K562 (cell line): ENCODE data around the gene SVIL. TPM values are rescaled to one million over a fixed set of nuclear protein-coding genes. Genes with fewer than 3 reads are reported as not detected.

Experiments used
- ATAC-seq: fragments of 200-7000 bp; cut with Tn5 transposase; 3 replicates; pipeline ENCODE4 v1.9.1; 2020; ENCODE audit warnings: moderate library complexity
- BruUV-seq: library from RNA; stranded (reverse); fragments of 400-500 nt; replicated peaks from 2 replicates; lab custom pipeline; 2021; lab: Mats Ljungman, UMichigan
- CTCF ChIA-PET: fragments of 300-600 bp; formaldehyde crosslinking; extraction: SDS; loops from one replicate; lab custom pipeline; 2021; ENCODE audit warnings: low intra/inter-chr PET ratio; lab: Yijun Ruan, JAX
- POLR2A ChIA-PET: fragments of 300-600, 350-650 bp; sonication (Branson Sonifier 250); formaldehyde crosslinking; extraction: SDS; loops from one replicate; lab custom pipeline; 2021; ENCODE audit warnings: antibody characterized with exemption, inconsistent platforms; lab: Yijun Ruan, JAX
- DNase-seq, 4 experiments: peaks; one replicate each; pipeline versions ENCODE4 v3.0.0 to v3.0.0-alpha.2; 2011 to 2018; ENCODE audit warnings: low spot score in 3 of 4, mixed read lengths in 3 of 4; ENCODE audit errors: extremely low read depth in 1 of 4
- FAIRE-seq: peaks from 2 replicates; lab custom pipeline; 2011; peaks lifted over from hg19 to GRCh38; lab: Jason Lieb, UNC
- H2AFZ ChIP-seq: 2 replicates; pipeline ENCODE4 v1.6.0; 2011; ENCODE audit warnings: low read depth, low read length, control low read depth, inconsistent platforms
- H3K27ac ChIP-seq: fragments of 200-600 bp; 3 replicates; pipeline ENCODE4 v1.8.0; 2011; ENCODE audit warnings: low read depth, mild to moderate bottlenecking, control low read depth, inconsistent platforms, low read length, moderate library complexity, mixed read lengths; ENCODE audit errors: extremely low read depth
- H3K27me3 ChIP-seq, 2 experiments: fragments of 300-600 bp in 1 of 2; 2 replicates in 1 of 2; 3 replicates in 1 of 2; pipeline versions ENCODE4 v1.6.0 to v1.8.0; 2011; ENCODE audit warnings: inconsistent platforms in 2 of 2, low read length in 2 of 2, mild to moderate bottlenecking in 1 of 2, mixed read lengths in 1 of 2, moderate library complexity in 1 of 2; ENCODE audit not compliant: control insufficient read depth in 2 of 2, insufficient read depth in 2 of 2
- H3K36me3 ChIP-seq: fragments of 300-600 bp; 3 replicates; pipeline ENCODE4 v1.8.0; 2011; ENCODE audit warnings: mild to moderate bottlenecking, low read length, inconsistent platforms; ENCODE audit not compliant: control insufficient read depth, insufficient read depth
- H3K4me1 ChIP-seq, 2 experiments: fragments of 200-600 bp in 1 of 2; replicated peaks in 1 of 2; 2 replicates in 1 of 2; 3 replicates in 1 of 2; pipeline versions ENCODE4 v1.5.1 to v1.8.0; 2011; ENCODE audit warnings: inconsistent platforms in 2 of 2, low read length in 2 of 2, mild to moderate bottlenecking in 1 of 2, mixed read lengths in 1 of 2, moderate library complexity in 1 of 2; ENCODE audit not compliant: control insufficient read depth in 2 of 2, insufficient read depth in 2 of 2
- H3K4me2 ChIP-seq: 2 replicates; pipeline ENCODE4 v1.6.1; 2011; ENCODE audit warnings: low read length, control low read depth, inconsistent platforms, mixed read lengths; ENCODE audit not compliant: insufficient read depth
- H3K4me3 ChIP-seq: fragments of 200-600 bp; sonication (generic), shearing (Covaris generic); 2 replicates; pipeline ENCODE4 v1.5.1; 2016; ENCODE audit warnings: control low read depth, inconsistent platforms
- H3K79me2 ChIP-seq: fragments of 200-600 bp; 3 replicates; pipeline ENCODE4 v1.8.0; 2011; ENCODE audit warnings: low read length, inconsistent platforms; ENCODE audit not compliant: control insufficient read depth, insufficient read depth
- H3K9ac ChIP-seq, 2 experiments: 2 replicates each; pipeline versions ENCODE4 v1.6.0 to v1.6.1; 2011; ENCODE audit warnings: low read depth in 2 of 2, low read length in 2 of 2, control low read depth in 1 of 2, inconsistent platforms in 1 of 2, mild to moderate bottlenecking in 1 of 2, mixed read lengths in 1 of 2; ENCODE audit not compliant: insufficient read depth in 1 of 2
- H3K9me1 ChIP-seq: one replicate; pipeline ENCODE4 v1.6.0; 2011; ENCODE audit warnings: inconsistent platforms, mild to moderate bottlenecking, low read length, moderate library complexity; ENCODE audit not compliant: control insufficient read depth, insufficient read depth
- H3K9me3 ChIP-seq: replicated peaks from 2 replicates; pipeline ENCODE4 v1.5.1; 2011; ENCODE audit warnings: low read depth, low read length, inconsistent platforms; ENCODE audit not compliant: control insufficient read depth, insufficient read depth
- H4K20me1 ChIP-seq: replicated peaks from 2 replicates; pipeline ENCODE4 v1.6.1; 2011; ENCODE audit warnings: low read length, inconsistent platforms, mixed read lengths; ENCODE audit not compliant: control insufficient read depth, insufficient read depth
- BDP1 ChIP-seq: IDR thresholded peaks from 3 replicates; pipeline ENCODE4 v1.6.1; 2011; ENCODE audit not compliant: insufficient read length, insufficient read depth
- CHD1 ChIP-seq: fragments of 200-600 bp; sonication (generic); IDR thresholded peaks from one replicate; pipeline ENCODE4 v1.6.1; 2012; ENCODE audit warnings: mild to moderate bottlenecking, moderate library complexity, low read length, inconsistent platforms
- CHD4 ChIP-seq: fragments of 200-600 bp; sonication (generic); IDR thresholded peaks from 3 replicates; pipeline ENCODE4 v1.6.1; 2012; ENCODE audit warnings: low read depth, mild to moderate bottlenecking, mixed read lengths, low read length, inconsistent platforms; ENCODE audit not compliant: insufficient read depth, insufficient replicate concordance, poor library complexity, severe bottlenecking
- CREBBP ChIP-seq: IDR thresholded peaks from one replicate; pipeline ENCODE4 v1.6.1; 2012; ENCODE audit warnings: low read depth, mild to moderate bottlenecking, control low read depth, inconsistent platforms, low read length
- CXXC5 ChIP-seq: fragments of 250-450 bp; sonication (Bioruptor Pico); IDR thresholded peaks from 2 replicates; pipeline ENCODE4 v1.8.0; 2022; ENCODE audit warnings: inconsistent platforms, mild to moderate bottlenecking, moderate library complexity
- NR3C1 ChIP-seq: sonication (generic); formaldehyde crosslinking; IDR thresholded peaks from 2 replicates; pipeline ENCODE4 v1.8.1; 2022; ENCODE audit warnings: missing genetic modification reagents
- PHB ChIP-seq: fragments of 250-450 bp; sonication (Bioruptor Pico); IDR thresholded peaks from 2 replicates; pipeline ENCODE4 v1.5.0; 2021
- PHF8 ChIP-seq: fragments of 200-600 bp; sonication (generic); IDR thresholded peaks from 2 replicates; pipeline ENCODE4 v1.6.1; 2012; ENCODE audit warnings: mixed run types, mild to moderate bottlenecking, inconsistent platforms, low read length, moderate library complexity, borderline replicate concordance
- TFAM ChIP-seq: fragments of 250-450 bp; sonication (Bioruptor Pico); conservative IDR thresholded peaks from 2 replicates; pipeline ENCODE4 v1.5.0; 2021; ENCODE audit warnings: mild to moderate bottlenecking, moderate library complexity
- XRCC3 ChIP-seq: fragments of 450-650 bp; IDR thresholded peaks from 2 replicates; pipeline ENCODE4 v1.6.1; 2017; ENCODE audit warnings: mild to moderate bottlenecking, moderate library complexity
- ZC3H11A ChIP-seq: IDR thresholded peaks from 2 replicates; pipeline ENCODE4 v1.6.1; 2012; ENCODE audit warnings: low read depth, low read length, improper control_type of control experiment
- ZNF57 ChIP-seq: fragments of 450-650 bp; formaldehyde crosslinking; IDR thresholded peaks from 2 replicates; pipeline ENCODE4 v1.4.0; 2020; ENCODE audit warnings: mild to moderate bottlenecking, moderate library complexity
- WGBS: fragments of 100-300 bp; shearing (Covaris generic); methylation state at CpG from one replicate; pipeline ENCODE4 v1.1.6; 2016; ENCODE audit warnings: low coverage, mixed read lengths; ENCODE audit not compliant: insufficient coverage; ENCODE audit errors: missing lambda C conversion rate; 5-methylcytosine and 5-hydroxymethylcytosine counted together
- in situ Hi-C: fragments of 300-500 bp; cut with MboI; formaldehyde crosslinking; loops from 4 replicates; pipeline ENCODE4 v1.15.0; 2018; ENCODE audit warnings: inconsistent platforms, mixed read lengths
- intact Hi-C: fragments of 100-400 bp; cut with micrococcal nuclease; formaldehyde crosslinking; loops from 2 replicates; pipeline ENCODE4 v1.14.2; 2022
- polyA plus RNA-seq, 8 experiments: library from polyadenylated mRNA; depleted of rRNA in 4 of 8; stranded (reverse) in 5 of 8; unstranded in 3 of 8; fragments of >200 nt; fragmentation: Nextera tagmentation in 2 of 8; fragmentation: Illumina TruSeq in 1 of 8; extraction: Ambion mirVana in 2 of 8; extraction: Trizol in 1 of 8; gene quantifications; 2 replicates each; pipeline versions ENCODE4 v1.2.1 to v1.2.3, GENCODE V29; 2011 to 2014; ENCODE audit warnings: inconsistent platforms in 1 of 8, missing spikeins in 1 of 8
- total RNA-seq, 7 experiments: library from RNA; depleted of rRNA in 6 of 7; stranded (reverse); fragments of >200 nt in 6 of 7; fragmentation: Illumina TruSeq in 2 of 7; extraction: Trizol in 2 of 7; gene quantifications; 2 replicates each; pipeline versions ENCODE4 v1.2.1 to v1.2.3, GENCODE V29; 2011 to 2021; ENCODE audit warnings: low replicate concordance in 1 of 7
- TF ChIP-seq, protein P1 (sequence below): fragments of 250-450 bp; sonication (Bioruptor Pico); IDR thresholded peaks from 2 replicates; pipeline ENCODE4 v1.8.0; 2022; ENCODE audit warnings: moderate library complexity, mild to moderate bottlenecking, inconsistent platforms
- TF ChIP-seq, protein P2 (sequence below): fragments of 250-450 bp; sonication (Bioruptor Pico); IDR thresholded peaks from 2 replicates; pipeline ENCODE4 v1.8.0; 2021; ENCODE audit warnings: moderate library complexity, mild to moderate bottlenecking, inconsistent platforms
- TF ChIP-seq, protein P3 (sequence below): sonication (generic); formaldehyde crosslinking; IDR thresholded peaks from 2 replicates; pipeline ENCODE4 v1.8.1; 2022; ENCODE audit warnings: missing genetic modification reagents
- TF ChIP-seq, protein P4 (sequence below): fragments of 250-450 bp; sonication (Bioruptor Pico); IDR thresholded peaks from 2 replicates; pipeline ENCODE4 v1.5.1; 2021; ENCODE audit warnings: mild to moderate bottlenecking

Gene SVIL
- total and polyA plus RNA-seq, 9 of the 15 experiments (the other 6 are each of a cell fraction or from before 2014, with no cell fraction given) = under 0.01 to 0.18 (median 0.05) TPM; not detected in 3

DNA sequence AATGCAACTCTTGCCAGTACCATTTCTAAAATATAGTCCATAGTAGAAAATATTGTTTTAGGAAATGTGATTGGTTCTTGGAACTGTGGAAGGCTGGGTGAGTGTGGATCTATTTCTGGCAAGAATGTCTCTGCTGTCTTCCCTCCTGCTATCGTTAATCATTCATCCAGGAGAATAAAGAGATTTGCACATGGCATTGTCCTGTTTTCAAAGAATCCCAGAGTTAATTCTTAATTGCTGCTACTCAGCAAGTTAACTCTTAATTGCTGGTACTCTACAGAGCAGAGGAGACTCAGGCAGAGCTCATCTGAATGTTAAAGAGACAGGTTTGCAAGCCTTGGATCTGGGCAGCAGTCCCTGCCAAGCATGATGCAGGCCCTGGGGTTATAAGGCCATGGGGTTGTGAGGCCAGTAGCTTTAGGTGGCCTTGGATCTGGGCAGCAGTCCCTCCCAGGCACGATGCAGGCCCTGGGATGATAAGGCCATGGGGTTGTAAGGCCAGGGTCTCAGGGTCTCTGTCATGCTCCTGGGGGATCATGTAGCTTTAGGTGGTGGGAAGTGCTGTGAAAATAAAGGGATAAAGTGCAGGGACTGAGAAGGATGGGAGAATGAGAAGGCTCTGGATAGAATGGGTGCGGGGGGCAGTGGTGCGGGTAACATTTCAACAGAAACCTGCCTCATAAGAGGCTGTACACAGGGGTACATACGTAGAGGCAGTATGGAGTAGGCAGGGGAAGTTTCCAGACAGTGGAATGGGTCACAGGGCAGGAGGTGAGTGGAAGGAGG, 162.3 kb downstream of the SVIL start:
- in situ Hi-C loops = no loop called here
- POLR2A ChIA-PET = interaction anchor here (0.6 to 0.8 kb wide), 2 partner anchors 10 to 12 kb away, joined by 3 to 5 read pairs; no protein-coding TSS in a partner anchor
- BruUV-seq = no TSS peak
- CTCF ChIA-PET = no interaction called here
- 34% methylated on average over 5 of the region's 5 CpGs for WGBS
- FAIRE-seq (no peak), ATAC-seq (no peak), DNase-seq (no peak)
- Histone ChIP-seq H3K27ac (no peak overlapping the region), H3K36me3 (no peaks in the 10 kb centered on the region), H3K4me1 (peaks cover 12 to 16% of the 10 kb centered on the region in 2 experiments; a peak in 4 of 5 replicates), H4K20me1 (no peaks in the 10 kb centered on the region), H3K9me1 (no peaks in the 10 kb centered on the region), H3K4me3 (no peak overlapping the region), H3K9ac (no peak overlapping the region), H3K27me3 (peaks cover 0 to 8% of the 10 kb centered on the region in 2 experiments; a peak in 2 of 5 replicates), H2AFZ (no peak overlapping the region), H3K4me2 (no peak overlapping the region), H3K9me3 (no peaks in the 10 kb centered on the region), H3K79me2 (no peaks in the 10 kb centered on the region)
- intact Hi-C loops = no loop called here
- TF ChIP-seq CREBBP = no peak
- no peak for TF ChIP-seq TFAM (CRISPR knock-in tag)
- TF ChIP-seq CHD1 = no peak
- TF ChIP-seq PHB (CRISPR knock-in tag) = no peak
- TF ChIP-seq, protein P1, sequence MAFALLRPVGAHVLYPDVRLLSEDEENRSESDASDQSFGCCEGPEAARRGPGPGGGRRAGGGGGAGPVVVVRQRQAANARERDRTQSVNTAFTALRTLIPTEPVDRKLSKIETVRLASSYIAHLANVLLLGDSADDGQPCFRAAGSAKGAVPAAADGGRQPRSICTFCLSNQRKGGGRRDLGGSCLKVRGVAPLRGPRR (CRISPR knock-in tag) = no peak
- TF ChIP-seq, protein P2, sequence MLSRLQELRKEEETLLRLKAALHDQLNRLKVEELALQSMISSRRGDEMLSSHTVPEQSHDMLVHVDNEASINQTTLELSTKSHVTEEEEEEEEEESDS (CRISPR knock-in tag) = no peak
- TF ChIP-seq, protein P3, sequence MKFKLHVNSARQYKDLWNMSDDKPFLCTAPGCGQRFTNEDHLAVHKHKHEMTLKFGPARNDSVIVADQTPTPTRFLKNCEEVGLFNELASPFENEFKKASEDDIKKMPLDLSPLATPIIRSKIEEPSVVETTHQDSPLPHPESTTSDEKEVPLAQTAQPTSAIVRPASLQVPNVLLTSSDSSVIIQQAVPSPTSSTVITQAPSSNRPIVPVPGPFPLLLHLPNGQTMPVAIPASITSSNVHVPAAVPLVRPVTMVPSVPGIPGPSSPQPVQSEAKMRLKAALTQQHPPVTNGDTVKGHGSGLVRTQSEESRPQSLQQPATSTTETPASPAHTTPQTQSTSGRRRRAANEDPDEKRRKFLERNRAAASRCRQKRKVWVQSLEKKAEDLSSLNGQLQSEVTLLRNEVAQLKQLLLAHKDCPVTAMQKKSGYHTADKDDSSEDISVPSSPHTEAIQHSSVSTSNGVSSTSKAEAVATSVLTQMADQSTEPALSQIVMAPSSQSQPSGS (CRISPR knock-in tag) = no peak
- TF ChIP-seq XRCC3 = no peak
- TF ChIP-seq ZNF57 (CRISPR knock-in tag) = no peak
- no peak for TF ChIP-seq CXXC5 (CRISPR knock-in tag)
- TF ChIP-seq, protein P4, sequence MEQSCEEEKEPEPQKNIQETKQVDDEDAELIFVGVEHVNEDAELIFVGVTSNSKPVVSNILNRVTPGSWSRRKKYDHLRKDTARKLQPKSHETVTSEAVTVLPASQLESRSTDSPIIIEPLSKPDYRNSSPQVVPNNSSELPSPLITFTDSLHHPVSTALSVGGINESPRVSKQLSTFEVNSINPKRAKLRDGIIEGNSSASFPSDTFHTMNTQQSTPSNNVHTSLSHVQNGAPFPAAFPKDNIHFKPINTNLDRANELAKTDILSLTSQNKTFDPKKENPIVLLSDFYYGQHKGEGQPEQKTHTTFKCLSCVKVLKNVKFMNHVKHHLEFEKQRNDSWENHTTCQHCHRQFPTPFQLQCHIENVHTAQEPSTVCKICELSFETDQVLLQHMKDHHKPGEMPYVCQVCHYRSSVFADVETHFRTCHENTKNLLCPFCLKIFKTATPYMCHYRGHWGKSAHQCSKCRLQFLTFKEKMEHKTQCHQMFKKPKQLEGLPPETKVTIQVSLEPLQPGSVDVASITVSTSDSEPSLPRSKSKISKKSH (CRISPR knock-in tag) = no peak
- TF ChIP-seq ZC3H11A = no peak
- no peak for TF ChIP-seq CHD4
- TF ChIP-seq NR3C1 (CRISPR knock-in tag) = no peak
- no peak for TF ChIP-seq PHF8
- TF ChIP-seq BDP1 = no peak
